Epithelial cell of proximal tubule (primary cell): Measurements from ENCODE around the gene ADAMTS10. TPM values are rescaled to one million over a fixed set of nuclear protein-coding genes. Genes with fewer than 3 reads are reported as not detected.
"Not testable (repeated sequence)": the region's sequence is repeated elsewhere in the genome, so short reads cannot be mapped to it uniquely, and the experiment has no call there.

Experiments
- DNase-seq: peaks from one replicate; pipeline ENCODE4 v3.0.0-alpha.2; 2011; ENCODE audit warnings: low read depth
- H3K4me3 ChIP-seq: 2 replicates; pipeline ENCODE4 v1.5.1; 2011; ENCODE audit warnings: low read depth, mild to moderate bottlenecking, low read length
- total RNA-seq: library from RNA; depleted of rRNA; stranded (reverse); fragments of >200 nt; gene quantifications from 2 replicates; pipeline ENCODE4 v1.2.3, GENCODE V29; 2015
- TF ChIP-seq, protein P1 (sequence below): conservative IDR thresholded peaks from 2 replicates; pipeline ENCODE4 v1.5.1; 2012; ENCODE audit warnings: low read depth, mild to moderate bottlenecking, low read length

Gene ADAMTS10
- total RNA-seq, 1 donor from 2014 or later: 4.8 TPM

DNA sequence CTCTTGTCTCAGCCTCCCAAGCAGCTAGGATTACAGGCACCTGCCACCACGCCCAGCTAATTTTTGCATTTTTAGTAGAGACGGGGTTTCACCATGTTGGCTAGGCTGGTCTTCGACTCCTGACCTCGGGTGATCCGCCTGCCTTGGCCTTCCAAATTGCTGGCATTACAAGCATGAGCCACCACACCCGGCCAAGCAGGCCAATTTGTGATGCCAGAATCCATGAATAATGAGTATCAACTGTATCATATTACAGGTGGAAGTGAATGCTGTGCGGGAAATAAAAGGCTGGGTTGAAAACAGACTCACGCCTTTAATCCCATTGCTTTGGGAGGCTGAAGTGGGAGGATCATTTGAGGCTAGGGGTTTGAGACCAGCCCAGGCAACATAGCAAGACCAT, 16.3 kb upstream of the ADAMTS10 start:
- DNase-seq: no peak
- TF ChIP-seq, protein P1, sequence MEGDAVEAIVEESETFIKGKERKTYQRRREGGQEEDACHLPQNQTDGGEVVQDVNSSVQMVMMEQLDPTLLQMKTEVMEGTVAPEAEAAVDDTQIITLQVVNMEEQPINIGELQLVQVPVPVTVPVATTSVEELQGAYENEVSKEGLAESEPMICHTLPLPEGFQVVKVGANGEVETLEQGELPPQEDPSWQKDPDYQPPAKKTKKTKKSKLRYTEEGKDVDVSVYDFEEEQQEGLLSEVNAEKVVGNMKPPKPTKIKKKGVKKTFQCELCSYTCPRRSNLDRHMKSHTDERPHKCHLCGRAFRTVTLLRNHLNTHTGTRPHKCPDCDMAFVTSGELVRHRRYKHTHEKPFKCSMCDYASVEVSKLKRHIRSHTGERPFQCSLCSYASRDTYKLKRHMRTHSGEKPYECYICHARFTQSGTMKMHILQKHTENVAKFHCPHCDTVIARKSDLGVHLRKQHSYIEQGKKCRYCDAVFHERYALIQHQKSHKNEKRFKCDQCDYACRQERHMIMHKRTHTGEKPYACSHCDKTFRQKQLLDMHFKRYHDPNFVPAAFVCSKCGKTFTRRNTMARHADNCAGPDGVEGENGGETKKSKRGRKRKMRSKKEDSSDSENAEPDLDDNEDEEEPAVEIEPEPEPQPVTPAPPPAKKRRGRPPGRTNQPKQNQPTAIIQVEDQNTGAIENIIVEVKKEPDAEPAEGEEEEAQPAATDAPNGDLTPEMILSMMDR: no peak
- H3K4me3 ChIP-seq: no peak overlapping the region

DNA sequence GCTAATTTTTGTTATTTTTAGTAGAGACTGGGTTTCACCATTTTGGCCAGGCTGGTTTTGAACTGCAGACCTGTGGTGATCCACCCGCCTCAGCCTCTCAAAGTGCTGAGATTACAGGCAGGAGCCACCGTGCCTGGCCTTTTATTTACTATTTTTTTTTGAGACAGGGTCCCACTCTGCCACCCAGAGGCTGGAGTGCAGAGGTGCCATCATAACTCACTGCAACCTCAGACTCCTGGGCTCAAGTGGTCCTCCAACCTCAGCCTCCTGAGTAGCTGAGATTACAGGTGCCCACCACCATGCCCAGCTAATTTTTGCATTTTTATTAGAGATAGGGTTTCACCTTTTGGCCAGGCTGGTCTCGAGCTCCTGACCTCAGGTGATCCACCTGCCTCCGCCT, 12.4 kb upstream of the ADAMTS10 start:
- DNase-seq, H3K4me3 ChIP-seq: not testable (repeated sequence)

- DNase-seq: no peak
- TF ChIP-seq, protein P1: no peak
- no peak overlapping the region for H3K4me3 ChIP-seq
Measured at GRCh38 chr19:8618751-8619150, 8.2 kb upstream of the ADAMTS10 start.

GRCh38 chr19:8617984-8618383, 7.5 kb upstream of the ADAMTS10 start:
- no peak overlapping the region for H3K4me3 ChIP-seq
- TF ChIP-seq, protein P1: no peak
- DNase-seq: no peak

DNA sequence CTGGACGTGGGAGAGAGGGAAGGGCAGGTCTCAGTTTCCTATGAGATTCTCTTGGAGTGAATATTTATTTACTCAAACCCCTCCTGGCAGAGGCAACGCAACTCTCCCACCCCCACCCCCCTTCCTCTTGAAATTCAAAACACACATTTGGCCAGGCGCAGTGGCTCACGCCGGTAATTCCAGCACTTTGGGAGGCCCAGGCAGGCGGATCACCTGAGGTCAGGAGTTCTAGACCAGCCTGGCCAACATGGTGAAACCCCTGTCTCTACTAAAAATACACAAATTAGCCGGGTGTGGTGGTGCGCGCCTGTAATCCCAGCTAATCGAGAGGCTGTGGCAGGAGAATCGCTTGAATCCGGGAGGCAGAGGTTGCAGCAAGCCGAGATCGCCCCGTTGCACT, 6.8 kb upstream of the ADAMTS10 start:
- DNase-seq: not testable (repeated sequence)

DNA sequence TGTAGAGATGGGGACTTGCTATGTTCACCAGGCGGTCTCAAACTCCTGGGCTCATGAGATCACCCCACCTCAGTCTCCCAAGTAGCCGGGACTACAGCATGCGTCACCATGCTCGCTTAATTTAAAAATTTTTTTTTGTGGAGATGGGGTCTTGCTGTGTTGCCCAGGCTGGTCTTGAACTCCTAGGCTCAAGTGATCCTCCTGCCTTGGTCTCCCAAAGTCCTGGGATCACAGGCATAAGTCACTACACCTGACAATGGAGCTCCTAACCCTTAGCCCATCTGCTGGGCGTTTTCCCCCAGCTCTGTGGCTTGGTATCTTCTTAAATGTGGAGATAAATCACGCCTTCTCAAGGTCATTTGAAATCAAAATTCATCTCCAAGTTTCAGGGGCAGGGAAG, 6.3 kb upstream of the ADAMTS10 start:
- H3K4me3 ChIP-seq: no peak overlapping the region
- TF ChIP-seq, protein P1: no peak
- DNase-seq: no peak

More for the DNA sequence above, 6.8 kb upstream of the ADAMTS10 start:
- not testable (repeated sequence) for H3K4me3 ChIP-seq

DNA sequence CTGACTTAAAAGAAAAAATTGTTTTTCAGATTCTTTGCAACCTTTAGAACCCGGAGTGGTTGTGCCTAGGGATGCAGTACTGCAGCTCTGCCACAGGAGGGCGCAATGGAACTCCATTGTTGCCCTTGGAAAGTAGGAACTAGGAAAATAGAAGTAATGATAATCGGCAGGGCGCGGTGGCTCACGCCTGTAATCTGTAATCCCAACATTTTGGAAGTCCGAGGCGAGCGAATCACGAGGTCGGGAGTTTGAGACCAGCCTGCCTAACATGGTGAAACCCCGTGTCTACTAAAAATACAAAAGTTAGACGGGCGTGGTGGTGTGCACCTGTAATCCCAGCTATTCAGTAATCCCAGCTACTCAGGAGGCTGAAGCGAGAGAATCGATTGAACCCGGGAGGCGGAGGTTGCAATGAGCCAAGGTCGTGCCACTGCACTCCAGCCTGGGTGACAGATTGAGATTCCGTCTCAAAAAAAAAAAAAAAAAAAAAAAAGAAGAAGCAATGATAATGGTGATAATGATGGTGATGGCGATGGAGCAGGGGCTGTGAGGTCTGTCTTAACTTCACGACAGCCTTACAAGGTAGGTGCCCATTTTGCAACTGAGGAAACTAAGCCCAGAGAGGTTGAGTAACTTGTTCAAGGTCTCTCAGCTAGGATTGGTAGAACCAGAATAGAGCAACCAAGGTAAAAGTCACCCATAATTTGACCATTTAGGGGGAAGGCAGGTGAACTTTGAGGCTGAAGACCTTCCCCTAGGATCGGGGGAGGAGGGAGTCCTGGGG, 5.5 kb upstream of the ADAMTS10 start:
- no peak for DNase-seq
- TF ChIP-seq, protein P1: peak; percentile 88

DNA sequence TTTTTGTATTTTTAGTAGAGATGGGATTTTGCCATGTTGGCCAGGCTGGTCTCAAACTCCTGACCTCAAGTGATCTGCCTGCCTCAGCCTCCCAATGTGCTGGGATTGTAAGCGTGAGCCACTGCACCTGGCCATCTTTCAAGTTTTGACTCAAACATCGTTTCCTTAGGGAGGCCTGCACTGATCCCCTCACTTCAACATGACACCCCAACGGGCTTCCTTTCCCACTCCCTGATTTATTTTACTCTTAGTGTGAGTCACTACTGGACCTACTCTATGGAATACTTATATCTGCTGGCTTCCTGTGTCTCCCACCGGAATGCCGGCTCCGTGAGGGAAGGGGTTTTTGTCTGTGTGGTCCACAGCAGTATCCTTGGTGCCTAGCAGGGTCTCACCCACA, 4.5 kb upstream of the ADAMTS10 start:
- no peak for DNase-seq
- no peak overlapping the region for H3K4me3 ChIP-seq
- TF ChIP-seq, protein P1: no peak

More for the DNA sequence above, 5.5 kb upstream of the ADAMTS10 start:
- no peak overlapping the region for H3K4me3 ChIP-seq
